Head of caudate nucleus (tissue), 42 donors: ENCODE results near the gene ETHE1.

ENCODE experiments used
- DNase-seq, 42 donors: peaks; one replicate each; pipeline versions ENCODE4 v3.0.0 to v3.0.0-alpha.2; 2020 to 2021; ENCODE audit warnings: mixed read lengths in 7 of 42
- intact Hi-C: fragments of 100-400 bp; cut with DNase I; formaldehyde crosslinking; loops from one replicate; pipeline ENCODE4 v1.15.0; 2022

Gene ETHE1

DNA sequence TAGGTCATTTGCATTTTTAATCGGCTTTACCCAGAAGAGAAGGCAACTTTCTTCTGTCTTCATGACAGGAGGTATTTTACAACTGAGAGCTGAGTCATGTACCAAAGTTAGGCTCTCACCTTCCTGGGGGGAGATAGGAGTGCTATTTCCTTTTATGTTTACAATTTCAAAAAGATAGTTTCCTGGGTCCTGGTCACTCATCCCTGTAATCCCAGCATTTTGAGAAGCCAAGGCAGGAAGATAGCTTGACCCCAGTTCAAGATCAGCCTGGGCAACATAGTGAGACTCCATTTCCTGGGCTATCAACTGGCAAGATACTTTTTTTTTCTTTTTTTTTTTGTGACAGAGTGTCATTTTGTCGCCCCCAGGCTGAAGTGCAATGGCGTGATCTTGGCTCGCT lies 69.2 kb downstream of the ETHE1 start:
- DNase-seq, result no peak
- intact Hi-C loops, result no loop called here
